HepG2 (cell line): ENCODE data around the gene CSNK2A1. TPM values are rescaled to one million over a fixed set of nuclear protein-coding genes. Genes with fewer than 3 reads are reported as not detected.
A peak's percentile ranks its signal among the peaks of the same experiment; 100 is the strongest.

Experiments used
- AFF4 ChIP-seq: sonication (generic); formaldehyde crosslinking; IDR thresholded peaks from 2 replicates; pipeline ENCODE4 v1.4.0; 2020; ENCODE audit warnings: missing genetic modification reagents
- ATF1 ChIP-seq: IDR thresholded peaks from 2 replicates; pipeline ENCODE4 v1.6.1; 2016; ENCODE audit warnings: mild to moderate bottlenecking, control low read depth
- CC2D1A ChIP-seq: sonication (generic); formaldehyde crosslinking; IDR thresholded peaks from 2 replicates; pipeline ENCODE4 v1.8.1; 2023; ENCODE audit warnings: mild to moderate bottlenecking, missing genetic modification reagents
- CERS6 ChIP-seq: sonication (generic); formaldehyde crosslinking; IDR thresholded peaks from 2 replicates; pipeline ENCODE4 v1.5.0; 2020; ENCODE audit warnings: missing genetic modification reagents
- CREB1 ChIP-seq, 2 experiments: fragments of 450-650 bp in 1 of 2; IDR thresholded peaks; 2 replicates each; pipeline ENCODE4 v1.6.1; 2016 to 2017; ENCODE audit warnings: control low read depth in 1 of 2, mild to moderate bottlenecking in 1 of 2, missing compliant biosample characterization in 1 of 2, missing genetic modification characterization in 1 of 2
- EEA1 ChIP-seq: sonication (generic); formaldehyde crosslinking; IDR thresholded peaks from 2 replicates; pipeline ENCODE4 v1.5.1; 2020; ENCODE audit warnings: mild to moderate bottlenecking, missing genetic modification reagents, borderline replicate concordance
- FLYWCH1 ChIP-seq: sonication (generic); formaldehyde crosslinking; IDR thresholded peaks from 2 replicates; pipeline ENCODE4 v1.8.1; 2023; ENCODE audit warnings: mild to moderate bottlenecking, missing genetic modification reagents
- HDAC6 ChIP-seq: fragments of 200-600 bp; sonication (generic); IDR thresholded peaks from 2 replicates; pipeline ENCODE4 v1.7.0; 2017; ENCODE audit warnings: mild to moderate bottlenecking, antibody characterized with exemption, low read length, low read depth
- HNRNPH1 ChIP-seq: fragments of 200-400 bp; formaldehyde crosslinking; optimal IDR thresholded peaks from 2 replicates; pipeline ENCODE3; 2017; ENCODE audit warnings: mild to moderate bottlenecking, low read depth, low read length
- NPAS2 ChIP-seq: sonication (generic); formaldehyde crosslinking; IDR thresholded peaks from 2 replicates; pipeline ENCODE4 v1.8.0; 2022; ENCODE audit warnings: mild to moderate bottlenecking, missing genetic modification reagents, borderline replicate concordance
- PAF1 ChIP-seq: IDR thresholded peaks from 2 replicates; pipeline ENCODE4 v1.6.1; 2016; ENCODE audit warnings: missing genetic modification reagents, missing compliant biosample characterization
- RARA ChIP-seq: IDR thresholded peaks from 2 replicates; pipeline ENCODE4 v1.6.1; 2016; ENCODE audit warnings: missing genetic modification reagents, missing compliant biosample characterization
- RFXANK ChIP-seq: IDR thresholded peaks from 2 replicates; pipeline ENCODE4 v1.6.1; 2016
- SMYD3 ChIP-seq: sonication (generic); formaldehyde crosslinking; IDR thresholded peaks from 2 replicates; pipeline ENCODE4 v1.8.1; 2023; ENCODE audit warnings: mild to moderate bottlenecking, missing genetic modification reagents
- SSRP1 ChIP-seq: IDR thresholded peaks from 2 replicates; pipeline ENCODE4 v1.6.1; 2016; ENCODE audit warnings: control low read depth
- TCF7 ChIP-seq: sonication (generic); IDR thresholded peaks from 2 replicates; pipeline ENCODE4 v1.6.1; 2016; ENCODE audit warnings: antibody characterized with exemption, low read depth
- ZBTB8A ChIP-seq: sonication (generic); formaldehyde crosslinking; IDR thresholded peaks from 2 replicates; pipeline ENCODE4 v1.4.0; 2020; ENCODE audit warnings: mild to moderate bottlenecking, low read depth, missing genetic modification reagents, borderline replicate concordance
- ZEB1 ChIP-seq: IDR thresholded peaks from 2 replicates; pipeline ENCODE4 v1.6.1; 2012; ENCODE audit warnings: mild to moderate bottlenecking, low read depth, inconsistent platforms; ENCODE audit not compliant: insufficient replicate concordance
- ZFP1 ChIP-seq: IDR thresholded peaks from 2 replicates; pipeline ENCODE4 v1.6.1; 2016
- ZKSCAN1 ChIP-seq: fragments of 150-350 bp; IDR thresholded peaks from 2 replicates; pipeline ENCODE4 v1.6.1; 2014; ENCODE audit warnings: low read length
- ZNF484 ChIP-seq: sonication (generic); formaldehyde crosslinking; IDR thresholded peaks from 2 replicates; pipeline ENCODE4 v1.5.1; 2020; ENCODE audit warnings: mild to moderate bottlenecking, low read depth, missing genetic modification reagents, borderline replicate concordance
- ZNF530 ChIP-seq: sonication (generic); formaldehyde crosslinking; IDR thresholded peaks from 2 replicates; pipeline ENCODE4 v1.5.0; 2020; ENCODE audit warnings: low read depth, mild to moderate bottlenecking, missing genetic modification reagents
- ZNF746 ChIP-seq: sonication (generic); formaldehyde crosslinking; IDR thresholded peaks from 2 replicates; pipeline ENCODE4 v1.8.0; 2022; ENCODE audit warnings: mild to moderate bottlenecking, missing genetic modification reagents
- ZNF816 ChIP-seq: sonication (generic); formaldehyde crosslinking; IDR thresholded peaks from 2 replicates; pipeline ENCODE4 v1.8.0; 2022; ENCODE audit warnings: missing genetic modification reagents, mild to moderate bottlenecking, borderline replicate concordance
- ZZZ3 ChIP-seq: sonication (generic); formaldehyde crosslinking; IDR thresholded peaks from 2 replicates; pipeline ENCODE4 v1.4.0; 2020; ENCODE audit warnings: missing genetic modification reagents, mild to moderate bottlenecking, borderline replicate concordance
- polyA plus RNA-seq, 8 experiments: library from polyadenylated mRNA; depleted of rRNA in 3 of 8; stranded (reverse) in 7 of 8; unstranded in 1 of 8; fragments of >200 nt; fragmentation: Illumina TruSeq in 4 of 8; extraction: Trizol in 4 of 8; gene quantifications; 2 replicates each; pipeline versions ENCODE4 v1.2.1 to v1.2.3, GENCODE V29; 2011 to 2016; ENCODE audit warnings: low read depth in 4 of 8, missing spikeins in 1 of 8, mixed read lengths in 1 of 8; ENCODE audit not compliant: insufficient read depth in 1 of 8
- total RNA-seq, 5 experiments: library from RNA; depleted of rRNA; stranded (reverse); fragments of >200 nt; fragmentation: Illumina TruSeq; extraction: Trizol; gene quantifications; 2 replicates each; pipeline ENCODE4 v1.2.3, GENCODE V29; 2016; ENCODE audit warnings: low read depth in 1 of 5
- TF ChIP-seq, protein P1 (sequence below): sonication (generic); formaldehyde crosslinking; IDR thresholded peaks from 2 replicates; pipeline ENCODE4 v1.8.1; 2023; ENCODE audit warnings: mild to moderate bottlenecking, inconsistent platforms, moderate library complexity, missing genetic modification reagents, borderline replicate concordance

Gene CSNK2A1
- total and polyA plus RNA-seq, 2 of the 13 experiments (the other 11 are each of a cell fraction or from before 2014, with no cell fraction given), result 153 to 231 TPM

DNA sequence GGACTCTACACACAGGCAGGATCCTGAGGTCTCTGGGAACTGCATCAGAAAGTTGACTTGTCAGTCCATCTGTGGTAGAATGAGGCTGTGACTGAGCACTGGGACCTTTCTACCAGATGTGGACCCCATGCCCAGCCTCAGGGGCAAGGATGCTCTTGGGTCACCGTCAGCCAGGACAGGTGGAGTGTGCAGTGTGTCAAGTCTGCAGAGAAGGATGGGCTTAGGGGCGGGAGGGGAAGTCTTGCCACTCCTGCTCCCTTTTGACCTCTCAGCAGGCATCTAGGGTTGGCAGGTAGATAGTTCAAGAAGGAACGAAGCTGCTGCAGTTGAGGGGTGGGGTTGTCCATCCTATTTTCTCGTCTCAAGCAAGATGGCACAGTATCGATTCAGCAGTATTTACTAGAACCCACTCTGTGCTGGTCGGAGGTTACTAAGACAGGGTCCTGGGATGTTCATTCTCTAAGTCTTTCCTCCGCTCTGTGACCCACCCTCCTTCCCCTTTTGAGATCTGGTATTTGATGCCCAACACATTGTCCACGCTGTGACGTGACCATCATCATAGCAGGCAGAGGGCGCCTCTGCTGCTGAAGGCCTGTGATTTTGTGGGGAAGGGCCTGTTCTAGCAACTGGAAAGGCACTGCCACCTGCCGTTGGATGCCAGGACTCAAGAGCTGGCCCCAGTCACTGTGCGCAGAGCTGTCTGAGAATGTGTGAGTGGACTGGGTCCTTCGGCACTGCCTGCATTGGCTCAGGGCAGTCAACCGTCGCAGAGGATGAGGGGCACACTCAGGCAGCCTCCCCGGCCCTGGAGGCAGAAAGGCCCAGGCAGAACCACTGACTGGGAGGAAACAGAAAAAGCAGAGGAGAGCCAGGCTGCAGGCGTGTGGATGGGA lies 112.3 kb downstream of the CSNK2A1 start (continued):
- TF ChIP-seq AFF4, result peak; percentile 82; the same call in 1 of the 2 replicates
- TF ChIP-seq CERS6 (CRISPR knock-in tag), result no peak
- no peak for TF ChIP-seq FLYWCH1 (CRISPR knock-in tag)
- TF ChIP-seq ATF1 (CRISPR knock-in tag), result no peak; the same call in 1 of the 2 replicates
- TF ChIP-seq ZNF816 (CRISPR knock-in tag), result no peak
- TF ChIP-seq HDAC6, result no peak
- peak; percentile 98 for TF ChIP-seq PAF1 (CRISPR knock-in tag)
- peak; percentile 63; the same call in 1 of the 2 replicates for TF ChIP-seq RFXANK (CRISPR knock-in tag)
- TF ChIP-seq SSRP1, result peak; percentile 96
- TF ChIP-seq ZFP1, result no peak
- TF ChIP-seq ZKSCAN1, result peak; percentile 76
- TF ChIP-seq CC2D1A (CRISPR knock-in tag), result no peak
- TF ChIP-seq ZNF484, result no peak
- no peak for TF ChIP-seq ZBTB8A (CRISPR knock-in tag)
- 0 out of 2 replicates have a peak, but pooled peaks have one; percentile 46 for TF ChIP-seq ZZZ3 (CRISPR knock-in tag)
- TF ChIP-seq HNRNPH1, result no peak
- TF ChIP-seq NPAS2 (CRISPR knock-in tag), result no peak
- no peak for TF ChIP-seq SMYD3
- peak; percentile 61 for TF ChIP-seq RARA (CRISPR knock-in tag)
- no peak for TF ChIP-seq ZEB1
- peak; percentile 90 for TF ChIP-seq CREB1 (IDR thresholded peaks at IDR 0.05)
- TF ChIP-seq CREB1 (CRISPR knock-in tag; IDR thresholded peaks at IDR 0.05), result no peak
- no peak for TF ChIP-seq TCF7
- 0 out of 2 replicates have a peak, but pooled peaks have one; percentile 64 for TF ChIP-seq ZNF746 (CRISPR knock-in tag)
- TF ChIP-seq ZNF530, result no peak
- TF ChIP-seq EEA1 (CRISPR knock-in tag), result peak; percentile 92; the same call in 1 of the 2 replicates
- TF ChIP-seq, protein P1, sequence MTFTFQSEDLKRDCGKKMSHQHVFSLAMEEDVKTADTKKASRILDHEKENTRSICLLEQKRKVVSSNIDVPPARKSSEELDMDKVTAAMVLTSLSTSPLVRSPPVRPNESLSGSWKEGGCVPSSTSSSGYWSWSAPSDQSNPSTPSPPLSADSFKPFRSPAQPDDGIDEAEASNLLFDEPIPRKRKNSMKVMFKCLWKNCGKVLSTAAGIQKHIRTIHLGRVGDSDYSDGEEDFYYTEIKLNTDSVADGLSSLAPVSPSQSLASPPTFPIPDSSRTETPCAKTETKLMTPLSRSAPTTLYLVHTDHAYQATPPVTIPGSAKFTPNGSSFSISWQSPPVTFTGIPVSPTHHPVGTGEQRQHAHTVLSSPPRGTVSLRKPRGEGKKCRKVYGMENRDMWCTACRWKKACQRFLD, result no peak; the same call in 1 of the 2 replicates
